Measurements from ENCODE around the gene THSD1. TPM values are rescaled to one million over a fixed set of nuclear protein-coding genes. Genes with fewer than 3 reads are reported as not detected.
"Not testable (repeated sequence)": the region's sequence is repeated elsewhere in the genome, so short reads cannot be mapped to it uniquely, and the experiment has no call there.

Gene THSD1
- total RNA-seq, 1 experiment from 2014 or later: 0.85 TPM

GRCh38 chr13:52411629-52412028 lies 5.7 kb upstream of the THSD1 start:
- H3K4me1 Mint-ChIP-seq (ENCODE audit: low read depth, unreplicated experiment): peaks cover 19% of the 10 kb centered on the region
- BruUV-seq (replicated peaks): no TSS peak
- CTCF ChIA-PET: interaction anchor here (0.7 to 1.0 kb wide), 3 partner anchors 30 to 748 kb away, joined by 3 to 10 read pairs (median 3); partner anchors contain the start of gene VPS36
- peak; percentile 24 for DNase-seq
- TF ChIP-seq, protein P1, sequence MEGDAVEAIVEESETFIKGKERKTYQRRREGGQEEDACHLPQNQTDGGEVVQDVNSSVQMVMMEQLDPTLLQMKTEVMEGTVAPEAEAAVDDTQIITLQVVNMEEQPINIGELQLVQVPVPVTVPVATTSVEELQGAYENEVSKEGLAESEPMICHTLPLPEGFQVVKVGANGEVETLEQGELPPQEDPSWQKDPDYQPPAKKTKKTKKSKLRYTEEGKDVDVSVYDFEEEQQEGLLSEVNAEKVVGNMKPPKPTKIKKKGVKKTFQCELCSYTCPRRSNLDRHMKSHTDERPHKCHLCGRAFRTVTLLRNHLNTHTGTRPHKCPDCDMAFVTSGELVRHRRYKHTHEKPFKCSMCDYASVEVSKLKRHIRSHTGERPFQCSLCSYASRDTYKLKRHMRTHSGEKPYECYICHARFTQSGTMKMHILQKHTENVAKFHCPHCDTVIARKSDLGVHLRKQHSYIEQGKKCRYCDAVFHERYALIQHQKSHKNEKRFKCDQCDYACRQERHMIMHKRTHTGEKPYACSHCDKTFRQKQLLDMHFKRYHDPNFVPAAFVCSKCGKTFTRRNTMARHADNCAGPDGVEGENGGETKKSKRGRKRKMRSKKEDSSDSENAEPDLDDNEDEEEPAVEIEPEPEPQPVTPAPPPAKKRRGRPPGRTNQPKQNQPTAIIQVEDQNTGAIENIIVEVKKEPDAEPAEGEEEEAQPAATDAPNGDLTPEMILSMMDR (IDR thresholded peaks at IDR 0.05; ENCODE audit: unreplicated experiment): no peak
- intact Hi-C loops (cut with micrococcal nuclease; ENCODE audit: unreplicated experiment): loop anchor here (5.0 kb wide), 2 partner anchors 36 to 69 kb away; no protein-coding TSS in a partner anchor
- no peaks in the 10 kb centered on the region for H3K9me3 Mint-ChIP-seq (ENCODE audit: low read depth, unreplicated experiment)
- H3K27ac Mint-ChIP-seq (ENCODE audit: unreplicated experiment): peak overlapping the region; percentile 88
- H3K36me3 Mint-ChIP-seq (ENCODE audit: insufficient read depth, unreplicated experiment): peaks cover 6% of the 10 kb centered on the region
- peak overlapping the region; percentile 57 for H3K4me3 Mint-ChIP-seq (ENCODE audit: low read depth, unreplicated experiment)
- no peaks in the 10 kb centered on the region for H3K27me3 Mint-ChIP-seq (ENCODE audit: unreplicated experiment)

- H3K27ac Mint-ChIP-seq (ENCODE audit: unreplicated experiment); DNase-seq; intact Hi-C loops (cut with micrococcal nuclease; ENCODE audit: unreplicated experiment); CTCF ChIA-PET; H3K4me3 Mint-ChIP-seq (ENCODE audit: low read depth, unreplicated experiment); H3K27me3 Mint-ChIP-seq (ENCODE audit: unreplicated experiment); H3K9me3 Mint-ChIP-seq (ENCODE audit: low read depth, unreplicated experiment); BruUV-seq (replicated peaks): not testable (repeated sequence)
- Mint-ChIP-seq H3K36me3 (ENCODE audit: insufficient read depth, unreplicated experiment) (peaks cover 18% of the 10 kb centered on the region), H3K4me1 (ENCODE audit: low read depth, unreplicated experiment) (peaks cover 19% of the 10 kb centered on the region)
These were observed 2.2 kb upstream of the THSD1 start for GRCh38 chr13:52408071-52408658.

- H3K4me3 Mint-ChIP-seq (ENCODE audit: low read depth, unreplicated experiment); DNase-seq; BruUV-seq (replicated peaks); H3K27ac Mint-ChIP-seq (ENCODE audit: unreplicated experiment); CTCF ChIA-PET; H3K9me3 Mint-ChIP-seq (ENCODE audit: low read depth, unreplicated experiment); H3K27me3 Mint-ChIP-seq (ENCODE audit: unreplicated experiment); intact Hi-C loops (cut with micrococcal nuclease; ENCODE audit: unreplicated experiment): not testable (repeated sequence)
- Mint-ChIP-seq H3K36me3 (ENCODE audit: insufficient read depth, unreplicated experiment) (peaks cover 18% of the 10 kb centered on the region), H3K4me1 (ENCODE audit: low read depth, unreplicated experiment) (peaks cover 16% of the 10 kb centered on the region)
These were observed 1.5 kb upstream of the THSD1 start for GRCh38 chr13:52407436-52407835.

GRCh38 chr13:52406629-52407028 lies 657 bp upstream of the THSD1 start:
- Mint-ChIP-seq H3K9me3 (ENCODE audit: low read depth, unreplicated experiment) (no peaks in the 10 kb centered on the region), H3K27me3 (ENCODE audit: unreplicated experiment) (no peaks in the 10 kb centered on the region), H3K36me3 (ENCODE audit: insufficient read depth, unreplicated experiment) (peaks cover 14% of the 10 kb centered on the region), H3K4me3 (ENCODE audit: low read depth, unreplicated experiment) (peak overlapping the region; percentile 83), H3K4me1 (ENCODE audit: low read depth, unreplicated experiment) (peaks cover 8% of the 10 kb centered on the region), H3K27ac (ENCODE audit: unreplicated experiment) (no peak overlapping the region)
- intact Hi-C loops (cut with micrococcal nuclease; ENCODE audit: unreplicated experiment): no loop called here
- CTCF ChIA-PET: no interaction called here
- TF ChIP-seq, protein P1 (IDR thresholded peaks at IDR 0.05; ENCODE audit: unreplicated experiment): no peak
- BruUV-seq (replicated peaks): no TSS peak
- DNase-seq: no peak

DNA sequence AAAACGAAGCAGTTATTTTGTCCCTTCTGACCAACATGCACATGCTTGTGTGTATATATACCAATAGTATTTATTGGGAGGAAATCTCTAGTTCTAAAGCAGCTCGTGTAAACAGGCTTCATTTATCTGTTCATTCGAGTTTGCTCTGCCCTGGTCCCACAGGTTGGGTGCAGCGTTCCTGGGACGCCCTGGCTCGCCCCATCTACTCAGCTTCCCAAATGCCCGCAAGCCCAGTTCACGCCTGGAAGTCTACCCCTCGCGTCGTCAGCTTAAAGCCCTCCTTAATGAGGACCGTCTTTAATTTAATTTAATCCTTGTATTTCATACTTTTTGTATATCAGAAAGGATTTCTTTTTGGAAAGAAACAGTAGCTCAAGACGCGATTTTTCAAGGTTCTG lies 604 bp downstream of the THSD1 start:
- Mint-ChIP-seq H3K27me3 (ENCODE audit: unreplicated experiment) (no peaks in the 10 kb centered on the region), H3K9me3 (ENCODE audit: low read depth, unreplicated experiment) (no peaks in the 10 kb centered on the region), H3K4me3 (ENCODE audit: low read depth, unreplicated experiment) (peak overlapping the region; percentile 83), H3K36me3 (ENCODE audit: insufficient read depth, unreplicated experiment) (peaks cover 14% of the 10 kb centered on the region), H3K4me1 (ENCODE audit: low read depth, unreplicated experiment) (no peaks in the 10 kb centered on the region), H3K27ac (ENCODE audit: unreplicated experiment) (no peak overlapping the region)
- CTCF ChIA-PET: no interaction called here
- no TSS peak for BruUV-seq (replicated peaks)
- no peak for DNase-seq
- intact Hi-C loops (cut with micrococcal nuclease; ENCODE audit: unreplicated experiment): no loop called here
- TF ChIP-seq, protein P1 (IDR thresholded peaks at IDR 0.05; ENCODE audit: unreplicated experiment): no peak
